Stimulated activated CD4-positive, alpha-beta T cell treated with anti-CD3 and anti-CD28 coated beads, Interleukin-12 subunit alpha, Interleukin-12 subunit beta, amount 100 ng/mL, for 24 hours (primary cell): ENCODE measurements around the gene PIK3R1.
"Not testable (repeated sequence)": the region's sequence is repeated elsewhere in the genome, so short reads cannot be mapped to it uniquely, and the experiment has no call there.

ENCODE experiments used
- DNase-seq, 2 experiments: peaks; one replicate each; pipeline ENCODE4 v3.0.0-alpha.2; 2020; ENCODE audit warnings: low read depth in 2 of 2

PIK3R1 gene

DNA sequence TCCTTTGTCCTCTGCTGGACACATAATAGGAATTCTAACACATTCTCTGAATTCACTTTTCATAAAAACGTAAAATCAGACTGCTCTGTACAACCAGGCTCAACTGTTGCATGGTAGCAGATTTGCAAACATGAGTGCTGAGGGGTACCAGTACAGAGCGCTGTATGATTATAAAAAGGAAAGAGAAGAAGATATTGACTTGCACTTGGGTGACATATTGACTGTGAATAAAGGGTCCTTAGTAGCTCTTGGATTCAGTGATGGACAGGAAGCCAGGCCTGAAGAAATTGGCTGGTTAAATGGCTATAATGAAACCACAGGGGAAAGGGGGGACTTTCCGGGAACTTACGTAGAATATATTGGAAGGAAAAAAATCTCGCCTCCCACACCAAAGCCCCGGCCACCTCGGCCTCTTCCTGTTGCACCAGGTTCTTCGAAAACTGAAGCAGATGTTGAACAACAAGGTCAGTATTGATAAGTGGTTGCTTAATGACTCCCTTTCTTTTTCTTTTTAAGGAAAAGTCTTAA lies 11.1 kb downstream of the PIK3R1 start:
- no peak for DNase-seq

DNA sequence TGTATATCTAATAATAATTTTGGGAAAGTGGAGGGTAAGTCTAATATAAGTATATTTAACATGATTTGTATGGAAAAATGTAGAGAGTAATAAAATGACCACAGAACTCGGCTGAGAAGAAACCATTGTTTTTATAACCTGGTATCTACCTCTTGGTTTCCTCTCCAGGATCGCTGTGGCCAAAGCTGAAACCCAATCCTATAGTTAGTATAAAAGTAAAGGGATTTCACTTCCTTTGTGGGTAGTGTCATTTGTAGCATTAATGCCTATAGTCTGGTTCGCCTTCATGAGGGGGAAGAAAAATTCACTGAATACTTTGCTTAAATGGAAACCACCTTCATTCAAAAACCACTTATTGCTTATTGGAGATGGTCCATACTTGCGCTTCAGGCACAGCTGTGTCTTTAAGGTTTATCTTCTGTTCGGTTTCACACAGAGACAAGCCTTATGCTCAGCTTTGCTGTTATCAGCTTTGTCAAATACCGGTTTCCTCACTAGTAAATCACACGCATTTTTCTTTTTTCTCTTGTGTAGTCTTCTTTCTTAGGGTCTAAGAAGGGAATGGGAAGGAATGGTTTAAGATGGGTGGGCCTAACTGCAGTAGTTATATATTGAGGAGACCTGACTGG lies 12.1 kb downstream of the PIK3R1 start:
- DNase-seq, result no peak

DNA sequence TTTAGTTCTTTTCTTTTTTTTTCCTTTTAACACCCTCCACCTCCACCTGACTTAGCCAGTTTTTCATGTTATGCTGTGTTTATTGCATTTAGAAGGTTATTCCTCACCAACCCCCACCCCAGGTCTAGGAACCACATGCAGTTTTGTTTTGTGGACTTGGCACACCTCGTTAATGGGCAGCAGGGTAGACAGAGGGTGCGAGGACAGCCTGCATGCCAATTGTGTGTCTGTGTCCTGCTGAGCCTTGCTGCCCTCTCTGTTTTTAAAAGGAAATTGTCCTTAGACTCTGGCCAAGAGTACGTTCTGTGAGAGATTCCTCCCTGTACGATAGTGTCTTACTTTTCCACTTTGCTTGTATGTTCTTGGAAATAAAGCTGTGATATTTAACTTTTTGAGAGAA lies 13.9 kb downstream of the PIK3R1 start:
- DNase-seq, result no peak

DNA sequence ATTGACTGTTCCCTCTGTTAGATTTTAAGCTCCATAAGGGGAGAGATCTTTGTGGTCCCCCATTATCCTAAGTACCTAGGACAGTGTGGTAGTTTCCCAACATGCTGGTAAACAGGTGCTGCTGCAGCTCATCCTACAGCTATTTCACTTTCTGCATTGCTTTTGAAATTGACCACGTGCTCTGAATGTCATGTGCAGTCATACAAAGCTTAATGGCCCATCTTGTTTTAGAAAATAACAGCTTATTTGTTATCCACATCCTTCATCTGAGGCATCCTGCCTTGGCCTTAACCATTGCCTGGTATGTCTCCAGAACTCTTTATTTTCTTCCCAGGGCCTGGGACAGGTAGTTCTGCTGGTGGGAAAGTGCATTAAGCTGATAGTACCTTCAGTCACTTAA lies 14.7 kb downstream of the PIK3R1 start:
- DNase-seq, result no peak

DNA sequence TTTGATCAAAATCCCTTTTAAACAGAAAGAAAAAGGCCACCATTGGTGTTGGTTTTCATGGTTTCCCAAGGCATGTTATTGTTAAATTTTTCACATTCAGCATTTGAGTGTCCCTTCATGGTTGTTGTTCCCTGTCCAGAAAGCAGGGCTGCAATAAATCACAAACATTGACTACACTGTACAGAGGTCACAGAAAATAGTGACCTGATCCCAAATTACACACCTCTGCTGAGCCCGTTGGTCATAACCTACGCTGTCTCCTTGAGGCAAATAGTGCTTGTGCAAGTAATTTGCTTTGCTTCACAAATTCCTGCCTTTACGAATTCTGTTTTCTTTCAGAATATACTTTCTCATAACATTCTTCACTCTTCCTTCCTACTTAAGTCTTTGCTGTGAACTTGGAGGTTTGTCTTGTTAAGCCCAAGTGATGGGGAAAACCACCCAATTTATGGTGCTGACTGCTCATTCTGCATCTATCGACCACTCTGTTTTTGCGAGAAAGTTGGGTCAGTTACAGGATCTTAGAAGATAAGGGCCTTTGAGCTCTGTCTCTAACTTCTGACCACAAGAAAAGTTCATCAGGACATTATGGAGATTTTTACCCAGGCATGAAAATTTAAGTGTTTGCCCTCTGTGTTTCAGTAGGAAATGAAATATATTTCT lies 16.0 kb downstream of the PIK3R1 start:
- DNase-seq, result no peak

DNA sequence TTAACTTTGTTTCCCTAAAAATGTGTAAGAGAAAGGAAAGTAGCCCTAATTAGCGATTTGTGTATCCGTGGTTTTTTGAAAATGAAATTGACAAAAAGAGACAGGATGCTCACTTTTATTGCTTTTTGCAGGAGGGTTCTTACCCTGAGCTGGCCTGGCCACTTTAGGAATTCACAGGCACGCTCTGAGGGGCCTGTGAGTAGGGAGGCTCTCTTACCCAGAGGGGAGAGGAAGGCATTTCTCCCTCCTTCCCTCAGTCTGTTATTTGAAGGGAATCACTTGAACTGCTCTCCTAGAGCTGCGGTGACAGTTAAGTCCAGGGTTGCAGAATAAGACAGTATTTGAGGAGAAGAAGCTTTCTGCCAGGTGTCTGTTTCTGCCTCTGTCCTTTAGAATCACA lies 16.7 kb downstream of the PIK3R1 start:
- no peak for DNase-seq

DNA sequence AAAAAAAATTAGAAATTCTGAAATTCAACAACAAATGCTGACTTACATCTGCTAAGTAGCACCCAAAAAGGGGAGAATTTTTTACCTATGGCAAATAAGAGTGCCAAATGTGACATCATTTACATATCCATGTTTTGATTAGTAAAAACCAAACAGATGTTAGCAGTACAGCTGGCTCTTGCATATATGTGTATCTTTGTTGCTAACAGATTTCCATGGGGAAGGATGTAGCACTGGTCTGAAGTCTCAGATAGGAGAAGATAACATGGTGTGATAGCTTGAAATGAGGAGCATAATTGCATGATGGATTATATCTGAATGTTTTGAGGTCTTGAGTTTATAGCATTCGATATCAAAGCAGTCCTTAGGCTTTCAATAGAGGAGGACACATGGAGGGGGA lies 17.5 kb downstream of the PIK3R1 start:
- DNase-seq, result no peak

DNA sequence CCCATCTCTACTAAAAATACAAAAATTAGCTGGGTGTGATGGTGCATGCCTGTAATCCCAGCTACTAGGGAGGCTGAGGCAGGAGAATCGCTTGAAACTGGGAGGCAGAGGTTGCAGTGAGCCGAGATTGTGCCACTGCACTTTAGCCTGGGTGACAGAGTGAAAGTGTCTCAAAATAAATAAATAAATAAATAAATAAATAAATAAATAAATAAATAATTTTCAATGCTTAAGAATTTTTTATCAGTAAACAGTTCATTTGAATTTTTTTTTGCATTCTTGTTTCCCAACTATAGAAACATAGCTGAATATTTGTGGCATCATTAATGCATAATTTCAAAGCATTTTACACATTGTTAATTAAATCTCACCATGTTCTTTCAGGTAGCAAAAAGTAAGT lies 19.7 kb downstream of the PIK3R1 start:
- DNase-seq, result not testable (repeated sequence)

DNA sequence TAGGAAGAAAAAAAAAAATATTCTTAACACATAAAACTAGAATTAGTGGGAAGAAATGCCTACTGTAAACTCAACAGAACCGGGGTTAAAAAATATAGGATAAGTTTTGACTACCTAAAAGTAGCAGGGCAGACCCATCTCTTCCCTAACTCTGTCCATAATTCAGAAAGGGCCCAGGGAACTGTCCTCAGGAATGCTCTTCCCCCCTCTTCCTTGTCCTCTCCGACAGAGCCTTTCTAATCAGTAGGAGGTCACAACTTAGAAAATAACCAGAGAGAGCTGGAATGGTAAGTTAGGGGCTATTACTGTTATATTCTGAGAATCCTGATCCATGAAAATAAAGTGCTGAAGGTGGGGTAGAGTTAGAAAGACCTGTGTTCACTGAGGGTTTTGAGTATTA lies 22.2 kb downstream of the PIK3R1 start:
- no peak for DNase-seq

DNA sequence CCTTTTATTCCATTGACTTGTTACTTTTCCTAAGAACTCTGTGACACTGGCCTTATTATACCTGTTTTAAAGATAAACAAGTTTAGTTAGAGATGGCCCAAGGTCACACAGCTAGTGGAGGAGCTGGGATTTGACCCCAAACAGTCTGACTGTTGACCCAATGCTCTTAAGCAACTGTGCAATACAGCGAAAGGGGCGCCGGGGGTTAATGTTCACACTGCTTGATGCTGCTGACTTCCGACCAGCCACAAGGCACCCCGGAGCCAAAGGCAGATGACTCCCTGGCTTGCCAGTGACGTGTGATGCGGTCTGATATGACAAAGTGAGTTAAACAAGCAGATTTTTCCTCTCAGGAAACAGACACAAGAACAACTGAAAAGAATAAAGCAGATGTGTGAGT lies 23.9 kb downstream of the PIK3R1 start:
- peak; percentile 63 to 72 for DNase-seq

DNA sequence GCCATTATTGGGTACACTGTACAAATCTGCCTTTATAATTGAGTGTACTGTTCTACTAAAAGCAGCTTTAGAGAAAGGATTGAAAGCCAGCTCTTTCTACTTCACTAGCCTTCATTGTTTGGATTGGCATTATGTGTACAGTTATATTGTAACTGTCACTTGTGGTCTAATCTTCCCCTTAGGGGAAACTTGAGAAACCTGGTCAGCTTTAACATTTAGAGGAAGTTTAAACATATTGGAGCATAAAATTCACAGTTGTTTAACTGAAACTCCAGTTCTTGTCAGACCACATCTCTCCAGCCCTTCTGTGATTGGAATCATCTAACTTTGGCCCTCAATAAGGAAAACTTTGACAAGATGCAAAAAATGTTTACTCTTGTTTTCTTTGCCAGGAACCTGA lies 24.6 kb downstream of the PIK3R1 start:
- DNase-seq, result no peak

DNA sequence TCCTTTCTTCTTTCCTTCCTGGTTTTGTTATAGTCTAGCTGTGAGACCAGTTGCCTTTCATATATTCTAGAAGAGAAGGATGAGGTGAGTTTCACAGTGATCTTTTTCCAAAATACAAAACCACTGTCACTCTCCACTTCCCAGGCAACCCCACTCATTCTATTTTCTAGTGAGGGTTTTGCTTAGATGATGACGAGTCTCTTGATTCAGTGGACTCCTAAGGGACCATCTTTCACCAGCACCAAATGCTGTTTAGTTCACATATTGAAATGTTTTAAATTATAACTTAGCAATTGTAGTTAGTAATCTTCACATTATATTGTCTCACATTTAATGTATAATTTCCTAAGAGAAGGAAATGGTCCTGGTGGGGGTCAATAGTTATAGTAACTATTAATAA lies 25.2 kb downstream of the PIK3R1 start:
- no peak for DNase-seq

DNA sequence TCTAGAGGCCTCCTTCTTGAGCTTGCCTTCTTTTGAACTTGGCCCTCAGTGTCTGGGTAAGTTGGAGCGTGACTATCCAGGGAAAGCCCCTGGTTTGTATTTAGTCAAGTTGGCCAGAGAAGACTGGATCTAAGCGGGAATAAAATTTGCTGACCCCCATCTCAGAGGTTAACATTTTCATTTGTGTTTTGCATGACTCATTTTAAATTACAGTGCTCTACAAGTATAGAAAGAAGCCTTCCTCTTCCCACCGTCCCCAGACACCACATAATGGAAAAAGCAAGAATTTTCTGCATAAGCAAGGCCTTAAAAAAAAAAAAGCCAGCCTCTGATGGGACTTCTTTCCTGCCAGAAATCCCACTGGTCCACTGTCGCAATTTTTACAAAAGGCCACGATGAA lies 27.2 kb downstream of the PIK3R1 start:
- DNase-seq, result no peak

DNA sequence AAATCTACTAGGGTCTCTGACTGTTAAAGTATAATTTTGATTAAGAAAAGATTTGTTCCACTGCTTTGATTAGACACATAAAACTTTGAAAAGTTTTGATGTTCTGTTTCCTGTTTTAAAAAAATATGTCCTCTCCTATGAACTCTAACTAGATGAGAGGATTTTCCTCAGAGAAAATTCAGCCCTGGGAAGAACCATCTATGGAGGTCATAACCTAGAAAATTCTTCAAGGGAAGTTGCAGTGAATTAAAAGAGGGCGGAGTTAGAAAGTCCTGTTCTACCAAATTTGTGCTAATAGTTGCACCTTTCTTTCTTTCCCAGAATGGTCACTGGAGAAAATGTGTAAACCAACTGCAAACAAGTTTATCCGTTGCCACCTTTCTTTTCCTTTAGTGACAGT lies 27.7 kb downstream of the PIK3R1 start:
- DNase-seq, result no peak

DNA sequence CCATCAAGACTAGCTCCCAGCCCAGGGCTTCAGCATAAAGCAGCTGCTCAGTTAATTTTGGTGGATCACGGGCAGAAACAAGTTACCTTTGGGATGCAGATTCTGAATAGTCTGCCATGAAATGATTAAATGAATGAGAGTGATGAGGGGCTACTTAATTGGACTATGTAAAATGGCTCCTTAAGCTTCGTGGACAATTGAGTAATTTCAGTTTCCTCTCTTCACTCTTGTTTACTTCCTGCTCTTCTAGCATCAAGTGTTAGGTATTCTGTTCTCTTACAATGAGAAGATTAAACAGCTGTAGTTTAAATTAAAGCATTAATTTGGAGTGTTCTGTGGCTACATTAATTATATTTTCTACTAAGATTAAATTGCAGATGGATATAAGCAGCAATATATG lies 28.1 kb downstream of the PIK3R1 start:
- DNase-seq, result no peak

DNA sequence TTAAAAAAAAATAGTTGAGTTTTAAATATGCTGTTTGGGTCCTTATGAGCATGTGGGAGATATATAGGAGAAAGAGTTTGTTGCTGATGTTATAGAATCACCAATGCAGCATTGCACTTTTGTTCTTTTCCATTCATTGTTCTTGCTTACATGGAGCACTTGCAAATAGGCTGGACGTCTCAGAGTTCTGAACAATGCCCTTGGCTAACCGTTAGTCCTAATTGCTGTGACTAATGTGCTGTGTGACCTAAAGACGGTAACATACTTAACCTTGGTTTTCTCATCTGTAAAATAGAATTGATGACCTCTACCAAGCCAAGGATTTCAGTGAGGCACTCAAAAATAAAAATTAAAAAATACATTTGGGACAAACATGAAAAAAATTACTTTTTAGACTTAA lies 29.8 kb downstream of the PIK3R1 start:
- DNase-seq, result no peak

DNA sequence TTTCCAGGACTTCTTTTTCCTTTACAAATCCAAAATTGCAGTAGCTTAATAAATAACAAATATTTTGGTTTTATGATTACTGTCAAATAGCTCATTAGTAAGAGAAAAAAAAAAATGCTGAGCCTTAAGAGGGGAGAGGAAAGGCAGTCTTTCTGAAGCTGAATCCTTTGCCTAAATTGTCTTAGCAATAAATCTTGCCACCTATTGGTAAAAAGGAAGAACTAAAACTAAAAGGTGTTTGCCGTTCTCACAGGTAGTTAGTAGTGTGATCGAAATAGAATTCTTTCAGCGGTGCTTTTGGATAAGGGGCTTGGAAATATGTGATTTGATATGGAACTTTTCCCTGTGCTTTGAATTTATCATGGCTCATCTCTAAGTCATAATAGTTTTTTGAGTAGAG lies 31.2 kb downstream of the PIK3R1 start:
- no peak for DNase-seq

DNA sequence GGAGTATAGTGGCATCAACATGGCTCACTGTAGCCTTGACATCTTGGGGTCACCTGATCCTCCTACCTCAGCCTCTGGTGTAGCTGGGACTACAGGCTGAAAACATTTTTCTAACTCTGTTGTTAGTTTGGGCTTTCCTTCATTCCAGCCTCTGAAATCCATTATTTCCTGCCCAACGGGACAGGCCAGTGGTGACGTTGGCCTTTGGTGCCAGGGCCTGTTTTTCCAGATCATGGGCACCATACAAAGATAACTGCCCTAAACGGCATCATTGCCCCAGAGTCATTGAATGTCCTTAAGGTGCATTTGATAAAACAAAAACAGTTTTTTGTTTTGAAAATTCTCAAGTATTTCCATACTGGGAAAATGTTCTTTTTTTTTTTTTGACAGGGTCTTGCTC lies 32.1 kb downstream of the PIK3R1 start:
- no peak for DNase-seq

DNA sequence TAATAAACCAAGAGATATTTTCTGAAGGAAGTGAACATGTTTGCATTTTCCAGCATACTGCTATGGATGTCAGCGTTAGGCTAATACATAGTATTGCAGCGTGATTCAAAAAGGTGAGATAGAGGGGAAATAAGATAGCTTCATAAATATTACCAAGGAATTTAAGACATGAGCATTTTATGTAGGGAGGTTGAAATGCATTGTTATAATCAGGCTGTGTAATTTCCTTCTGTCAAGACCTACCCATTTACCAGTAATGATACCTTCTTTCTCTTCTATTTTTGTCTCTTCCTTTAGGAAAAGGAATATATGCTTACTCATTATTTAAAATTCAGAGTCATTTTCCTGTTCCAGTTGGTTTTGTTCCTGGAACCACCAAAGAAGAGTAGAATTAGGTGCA lies 33.3 kb downstream of the PIK3R1 start:
- DNase-seq, result no peak

DNA sequence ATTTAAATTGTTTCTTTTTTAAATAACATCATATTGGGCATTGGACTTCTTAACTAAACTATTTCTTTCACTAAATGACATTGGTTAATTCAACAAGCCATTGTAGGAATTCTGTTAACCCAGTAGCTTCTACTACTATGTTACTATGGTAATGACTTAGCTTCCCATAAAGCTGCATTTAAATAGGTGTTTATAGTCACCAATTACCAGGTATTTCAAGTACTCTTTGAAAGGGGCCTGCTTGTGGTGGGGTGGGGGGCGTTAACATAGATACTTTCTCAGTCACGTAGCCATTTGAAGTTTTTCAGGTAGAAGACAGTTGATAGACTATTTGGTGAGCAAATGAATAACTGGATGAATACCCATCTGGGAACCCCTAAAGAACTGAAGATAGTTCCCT lies 34.0 kb downstream of the PIK3R1 start:
- no peak for DNase-seq

DNA sequence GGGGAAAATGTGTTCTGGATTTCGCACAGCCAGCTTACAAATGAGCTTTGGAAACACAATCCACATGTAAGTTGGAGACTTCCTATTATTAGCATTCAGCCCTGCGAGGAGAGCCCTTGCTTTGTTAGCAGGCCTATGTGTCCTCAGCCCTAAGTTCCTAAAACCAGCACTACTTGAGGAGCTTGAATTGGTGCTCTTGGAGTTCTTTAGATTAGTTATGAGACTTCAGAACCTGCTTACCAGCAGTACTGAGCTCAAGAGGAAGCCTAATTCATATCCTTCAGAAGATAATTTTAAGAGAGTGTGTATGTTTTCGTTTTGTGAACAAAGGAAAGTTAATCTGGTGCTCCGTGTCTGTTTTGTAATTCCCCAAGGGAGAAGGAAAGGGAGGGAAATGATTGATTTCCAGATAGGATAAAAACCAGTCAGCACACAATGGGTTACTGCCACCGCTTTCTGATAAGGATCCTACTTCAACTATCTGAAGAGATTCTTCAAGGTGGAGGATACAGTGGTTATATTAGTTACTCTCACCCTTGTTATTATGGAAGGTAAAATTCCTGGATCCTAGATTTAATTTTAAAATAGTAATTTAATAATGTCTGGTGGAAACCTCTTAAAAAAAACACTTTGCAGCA lies 35.2 kb downstream of the PIK3R1 start:
- no peak for DNase-seq

DNA sequence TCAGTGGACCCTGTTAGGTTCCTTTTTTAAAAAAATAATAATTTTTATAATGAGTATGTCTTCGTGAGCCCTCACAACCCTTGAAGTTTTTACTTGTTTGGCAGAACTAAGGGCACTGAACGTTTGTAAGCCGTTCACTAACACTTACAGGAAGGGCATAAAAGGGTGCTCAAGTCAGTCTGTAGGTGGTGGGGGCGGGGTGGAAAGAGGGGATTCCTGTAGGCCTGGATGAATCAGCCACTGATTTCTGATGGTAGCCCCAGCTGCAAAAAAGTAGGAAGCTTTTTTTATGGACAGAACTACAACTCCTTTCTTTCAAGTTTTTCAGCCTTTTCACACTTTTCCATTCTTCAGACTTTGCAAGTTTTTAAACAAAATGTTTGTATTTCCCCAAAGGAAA lies 35.8 kb downstream of the PIK3R1 start:
- peak in 1 of 2 experiments; percentile 54 for DNase-seq

DNA sequence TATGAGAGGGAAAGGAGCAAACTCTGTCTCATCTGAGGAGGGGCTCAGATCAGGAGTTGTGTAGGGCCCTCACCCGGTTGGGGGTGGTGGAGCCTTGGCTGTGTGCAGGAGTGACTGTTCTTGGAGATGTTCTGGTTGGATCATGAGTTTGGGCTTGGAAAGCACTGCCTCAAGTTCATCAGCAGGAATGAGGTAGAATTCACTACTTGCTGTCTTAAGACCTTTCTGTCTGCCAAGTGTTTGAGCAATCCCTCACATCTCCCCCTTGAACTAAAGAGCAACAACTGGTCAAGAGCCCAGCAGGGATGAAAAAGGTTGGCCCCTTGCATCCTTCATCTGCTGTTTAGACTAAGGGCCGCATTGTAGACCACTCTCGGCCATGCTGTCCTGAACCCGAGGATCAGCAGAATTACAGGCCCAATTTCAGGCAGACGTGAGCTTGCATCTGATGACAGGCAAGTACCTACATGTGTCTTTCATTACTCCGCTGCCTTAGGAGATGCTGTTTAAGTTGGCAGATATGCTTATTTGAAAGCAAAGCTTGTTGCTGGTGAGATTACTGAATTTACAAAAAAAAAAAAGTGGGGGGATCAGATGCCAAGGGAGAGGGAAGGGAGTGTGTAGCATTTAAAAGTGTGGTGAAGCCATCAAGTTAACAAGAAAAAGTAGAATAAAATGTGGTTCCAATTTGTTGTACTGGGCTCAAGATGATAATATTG lies 36.4 kb downstream of the PIK3R1 start:
- no peak for DNase-seq
